Measurements from ENCODE around the gene ATF7. TPM values are rescaled to one million over a fixed set of nuclear protein-coding genes. Genes with fewer than 3 reads are reported as not detected.
A peak's percentile ranks its signal among the peaks of the same experiment; 100 is the strongest.

ATF7 gene
- total and polyA plus RNA-seq, 2 donors (not counting 1 experiment from before 2014, with no cell fraction given): 15.7 to 42.2 TPM

DNA sequence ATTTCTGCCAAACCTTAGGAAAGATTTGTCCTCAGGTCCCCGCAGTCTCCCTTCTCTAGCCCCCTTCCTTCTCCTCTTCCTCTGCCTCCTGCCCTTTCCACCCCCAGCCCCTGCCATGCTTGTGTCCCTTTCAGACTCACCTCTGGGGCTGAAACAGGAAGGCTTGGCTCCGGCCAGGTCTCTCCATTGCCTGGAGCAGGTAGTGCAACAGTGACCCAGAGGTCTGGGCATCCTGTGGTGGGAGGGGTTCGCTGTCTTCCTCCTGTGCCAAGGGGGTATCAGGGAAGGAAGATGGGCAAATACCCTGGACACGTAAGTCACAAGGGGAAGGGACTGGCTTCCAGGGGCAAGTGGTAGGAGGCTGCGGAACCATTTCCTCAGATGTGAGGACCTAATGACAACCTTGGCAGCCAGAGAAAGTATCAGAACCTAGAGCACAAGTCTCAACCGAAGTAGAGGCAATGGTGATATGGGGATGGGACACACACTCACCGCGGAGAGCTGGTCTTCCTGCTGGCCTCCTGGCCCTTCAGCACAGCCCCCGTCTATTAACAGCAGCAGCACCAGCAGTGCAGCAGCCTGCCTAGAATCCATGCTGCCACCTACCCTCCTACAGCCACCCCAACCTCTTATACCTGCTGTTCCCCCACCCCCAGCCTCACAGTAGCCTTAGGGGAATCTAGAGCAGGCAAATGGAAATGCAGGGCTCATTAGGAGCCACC lies 119.1 kb downstream of the ATF7 start, which contains the start of gene NPFF:
Gene NPFF, minus strand, starts transcription at position 604 of the 722 bp plus-strand sequence. Its CDS starts 10 bp downstream, at position 594.
- H3K4me1 Mint-ChIP-seq: peaks cover 12% of the 10 kb centered on the region
- Histone ChIP-seq H3K79me2 (ENCODE audit: control insufficient read depth, insufficient read depth, low read length) (peaks cover 14% of the 10 kb centered on the region), H3K4me2 (replicated peaks; ENCODE audit: low read depth, low read length, poor library complexity, severe bottlenecking) (no peak within 1 kb of the TSS), H2AFZ (ENCODE audit: insufficient read depth, low read depth, low read length, poor library complexity, severe bottlenecking) (peak within 1 kb of the TSS; percentile 57), H3K9me3 (ENCODE audit: control extremely low read depth in 1 of 3, control insufficient read depth in 2 of 3, insufficient read depth in 1 of 3, low read length in 2 of 3) (no peaks in the 10 kb centered on the region), H3K27me3 (replicated peaks in 1 of 4; ENCODE audit: control extremely low read depth in 1 of 4, control insufficient read depth in 3 of 4, insufficient read depth in 4 of 4, low read length in 3 of 4) (no peaks in the 10 kb centered on the region), H3K27ac (ENCODE audit: low read length in 2 of 2) (no peak within 1 kb of the TSS), H4K20me1 (ENCODE audit: control insufficient read depth, insufficient read depth, low read length, poor library complexity, severe bottlenecking) (no peaks in the 10 kb centered on the region), H3K4me3 (ENCODE audit: control extremely low read depth in 1 of 5, extremely low read depth in 1 of 5, insufficient read depth in 1 of 5, low read depth in 2 of 5, low read length in 4 of 5) (no peak within 1 kb of the TSS), H3K9ac (ENCODE audit: low read length) (no peak within 1 kb of the TSS), H3K4me1 (ENCODE audit: control insufficient read depth in 2 of 2, insufficient read depth in 2 of 2, low read length in 2 of 2) (peaks cover 8 to 10% of the 10 kb centered on the region in 2 donors), H3K36me3 (replicated peaks in 1 of 2; ENCODE audit: control extremely low read depth in 1 of 2, control insufficient read depth in 1 of 2, extremely low read depth in 1 of 2, insufficient read depth in 2 of 2, low read length in 1 of 2) (peaks cover 0 to 33% of the 10 kb centered on the region in 2 experiments)
- no peak for DNase-seq
- ATAC-seq (ENCODE audit: low read depth): no peak
- no peaks in the 10 kb centered on the region for H3K9me3 Mint-ChIP-seq (ENCODE audit: insufficient read depth)
- no peak for TF ChIP-seq EZH2 (IDR thresholded peaks at IDR 0.05; ENCODE audit: borderline replicate concordance, insufficient read depth, low read depth, low read length, poor library complexity, severe bottlenecking)
- TF ChIP-seq, protein P1, sequence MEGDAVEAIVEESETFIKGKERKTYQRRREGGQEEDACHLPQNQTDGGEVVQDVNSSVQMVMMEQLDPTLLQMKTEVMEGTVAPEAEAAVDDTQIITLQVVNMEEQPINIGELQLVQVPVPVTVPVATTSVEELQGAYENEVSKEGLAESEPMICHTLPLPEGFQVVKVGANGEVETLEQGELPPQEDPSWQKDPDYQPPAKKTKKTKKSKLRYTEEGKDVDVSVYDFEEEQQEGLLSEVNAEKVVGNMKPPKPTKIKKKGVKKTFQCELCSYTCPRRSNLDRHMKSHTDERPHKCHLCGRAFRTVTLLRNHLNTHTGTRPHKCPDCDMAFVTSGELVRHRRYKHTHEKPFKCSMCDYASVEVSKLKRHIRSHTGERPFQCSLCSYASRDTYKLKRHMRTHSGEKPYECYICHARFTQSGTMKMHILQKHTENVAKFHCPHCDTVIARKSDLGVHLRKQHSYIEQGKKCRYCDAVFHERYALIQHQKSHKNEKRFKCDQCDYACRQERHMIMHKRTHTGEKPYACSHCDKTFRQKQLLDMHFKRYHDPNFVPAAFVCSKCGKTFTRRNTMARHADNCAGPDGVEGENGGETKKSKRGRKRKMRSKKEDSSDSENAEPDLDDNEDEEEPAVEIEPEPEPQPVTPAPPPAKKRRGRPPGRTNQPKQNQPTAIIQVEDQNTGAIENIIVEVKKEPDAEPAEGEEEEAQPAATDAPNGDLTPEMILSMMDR (IDR thresholded peaks at IDR 0.05): no peak
- intact Hi-C loops (cut with micrococcal nuclease): loop anchor here (5.0 kb wide), 1 partner anchor 35 kb away; no protein-coding TSS in a partner anchor
- 94% methylated on average over 9 of the region's 9 CpGs for WGBS (ENCODE audit: insufficient coverage)
- H3K27ac Mint-ChIP-seq: no peak within 1 kb of the TSS
- POLR2A ChIA-PET: no interaction called here
- no peaks in the 10 kb centered on the region for H3K27me3 Mint-ChIP-seq
- H3K4me3 Mint-ChIP-seq: no peak within 1 kb of the TSS
- CTCF ChIA-PET: interaction anchor here (0.7 to 4.4 kb wide), 5 partner anchors 29 to 162 kb away, joined by 3 to 63 read pairs (median 22); partner anchors contain the start of gene AMHR2

DNA sequence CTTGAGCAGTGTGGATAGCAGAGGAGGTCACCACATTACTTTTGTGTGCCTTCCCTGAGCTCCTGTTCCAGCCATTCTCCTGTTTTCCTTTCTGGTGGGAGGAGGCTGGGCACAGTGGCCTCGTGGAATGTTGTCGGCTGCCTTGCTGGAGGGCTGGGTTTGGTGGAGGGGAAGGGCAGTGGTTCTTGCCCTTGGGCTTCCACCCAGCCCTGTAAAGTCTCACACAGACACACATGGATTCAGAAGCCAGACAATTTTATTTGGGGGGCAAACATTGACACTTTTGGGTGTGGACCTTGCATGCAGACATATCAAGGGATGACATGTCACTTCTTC lies 119.8 kb downstream of the ATF7 start:
- Histone ChIP-seq H3K79me2 (ENCODE audit: control insufficient read depth, insufficient read depth, low read length) (peaks cover 21% of the 10 kb centered on the region), H2AFZ (ENCODE audit: insufficient read depth, low read depth, low read length, poor library complexity, severe bottlenecking) (no peak overlapping the region), H3K27me3 (replicated peaks in 1 of 4; ENCODE audit: control extremely low read depth in 1 of 4, control insufficient read depth in 3 of 4, insufficient read depth in 4 of 4, low read length in 3 of 4) (no peaks in the 10 kb centered on the region), H3K9me3 (ENCODE audit: control extremely low read depth in 1 of 3, control insufficient read depth in 2 of 3, insufficient read depth in 1 of 3, low read length in 2 of 3) (peaks cover 0 to 5% (median 0%) of the 10 kb centered on the region in 3 donors), H3K9ac (ENCODE audit: low read length) (no peak overlapping the region), H4K20me1 (ENCODE audit: control insufficient read depth, insufficient read depth, low read length, poor library complexity, severe bottlenecking) (no peaks in the 10 kb centered on the region), H3K4me1 (ENCODE audit: control insufficient read depth in 2 of 2, insufficient read depth in 2 of 2, low read length in 2 of 2) (peaks cover 14 to 17% of the 10 kb centered on the region in 2 donors), H3K4me3 (ENCODE audit: control extremely low read depth in 1 of 5, extremely low read depth in 1 of 5, insufficient read depth in 1 of 5, low read depth in 2 of 5, low read length in 4 of 5) (no peak overlapping the region), H3K27ac (ENCODE audit: low read length in 2 of 2) (no peak overlapping the region), H3K4me2 (replicated peaks; ENCODE audit: low read depth, low read length, poor library complexity, severe bottlenecking) (no peak overlapping the region), H3K36me3 (replicated peaks in 1 of 2; ENCODE audit: control extremely low read depth in 1 of 2, control insufficient read depth in 1 of 2, extremely low read depth in 1 of 2, insufficient read depth in 2 of 2, low read length in 1 of 2) (peaks cover 0 to 29% of the 10 kb centered on the region in 2 experiments)
- TF ChIP-seq, protein P1 (IDR thresholded peaks at IDR 0.05): no peak
- TF ChIP-seq EZH2 (IDR thresholded peaks at IDR 0.05; ENCODE audit: borderline replicate concordance, insufficient read depth, low read depth, low read length, poor library complexity, severe bottlenecking): no peak
- H3K4me1 Mint-ChIP-seq: peaks cover 18% of the 10 kb centered on the region
- H3K4me3 Mint-ChIP-seq: no peak overlapping the region
- intact Hi-C loops (cut with micrococcal nuclease): loop anchor here (5.0 kb wide), 1 partner anchor 34 kb away; no protein-coding TSS in a partner anchor
- H3K27ac Mint-ChIP-seq: no peak overlapping the region
- ATAC-seq (ENCODE audit: low read depth) (no peak), DNase-seq (no peak)
- no peaks in the 10 kb centered on the region for H3K9me3 Mint-ChIP-seq (ENCODE audit: insufficient read depth)
- H3K27me3 Mint-ChIP-seq: no peaks in the 10 kb centered on the region
- ChIA-PET CTCF (interaction anchor here (1.4 to 1.6 kb wide), 2 partner anchors 154 to 179 kb away, joined by 4 read pairs; no protein-coding TSS in a partner anchor), POLR2A (interaction anchor here (1.8 kb wide), 1 partner anchor 56 kb away, joined by 3 read pairs; no protein-coding TSS in a partner anchor)
- WGBS (ENCODE audit: insufficient coverage): no CpG with 5 or more reads among the region's 2 CpGs

All from B cell (primary cell).